ENCODE measurements around the gene TTLL5.

The TTLL5 gene

GRCh38 chr14:75702616-75703261 lies 41.7 kb downstream of the TTLL5 start:
- no peak for DNase-seq

GRCh38 chr14:75703467-75703866 lies 42.4 kb downstream of the TTLL5 start:
- no peak for DNase-seq

- DNase-seq, result no peak
Measured at GRCh38 chr14:75705014-75705413, 44.0 kb downstream of the TTLL5 start.

- DNase-seq, result peak; percentile 80
Measured at GRCh38 chr14:75709207-75709812, 48.3 kb downstream of the TTLL5 start.

GRCh38 chr14:75711105-75711795 lies 50.2 kb downstream of the TTLL5 start:
- peak; percentile 65 for DNase-seq

- peak; percentile 91 for DNase-seq
Measured at GRCh38 chr14:75711796-75712211, 50.8 kb downstream of the TTLL5 start.

- no peak for DNase-seq
Measured at GRCh38 chr14:75714991-75715390, 53.9 kb downstream of the TTLL5 start.

GRCh38 chr14:75715926-75716780 lies 55.1 kb downstream of the TTLL5 start:
- DNase-seq, result no peak

- no peak for DNase-seq
Measured at GRCh38 chr14:75717729-75718128, 56.7 kb downstream of the TTLL5 start.

GRCh38 chr14:75718199-75718598 lies 57.2 kb downstream of the TTLL5 start:
- DNase-seq, result no peak

- DNase-seq, result no peak
Measured at GRCh38 chr14:75720116-75720515, 59.1 kb downstream of the TTLL5 start.

GRCh38 chr14:75720842-75721498 lies 59.9 kb downstream of the TTLL5 start:
- no peak for DNase-seq

GRCh38 chr14:75723716-75724115 lies 62.7 kb downstream of the TTLL5 start:
- DNase-seq, result no peak

- DNase-seq, result no peak
Measured at GRCh38 chr14:75724414-75725204, 63.6 kb downstream of the TTLL5 start.

GRCh38 chr14:75725481-75725880 lies 64.4 kb downstream of the TTLL5 start:
- no peak for DNase-seq

- DNase-seq, result no peak
Measured at GRCh38 chr14:75726321-75726720, 65.3 kb downstream of the TTLL5 start.

GRCh38 chr14:75727124-75727523 lies 66.1 kb downstream of the TTLL5 start:
- no peak for DNase-seq

- peak; percentile 48 for DNase-seq
Measured at GRCh38 chr14:75732888-75733287, 71.8 kb downstream of the TTLL5 start.

- DNase-seq, result no peak
Measured at GRCh38 chr14:75734854-75735253, 73.8 kb downstream of the TTLL5 start.

GRCh38 chr14:75736845-75737485 lies 75.9 kb downstream of the TTLL5 start:
- no peak for DNase-seq

GRCh38 chr14:75738192-75738591 lies 77.1 kb downstream of the TTLL5 start:
- DNase-seq, result no peak
